Measurements from ENCODE around the gene CTNNA2. TPM values are rescaled to one million over a fixed set of nuclear protein-coding genes. Genes with fewer than 3 reads are reported as not detected.

Gene CTNNA2
- total RNA-seq: under 0.01 TPM in 1 of 2 replicates, not detected in the other

GRCh38 chr2:79512442-79513401 is at the start of gene CTNNA2:
Gene CTNNA2, plus strand, starts transcription at chr2:79513051.

DNA sequence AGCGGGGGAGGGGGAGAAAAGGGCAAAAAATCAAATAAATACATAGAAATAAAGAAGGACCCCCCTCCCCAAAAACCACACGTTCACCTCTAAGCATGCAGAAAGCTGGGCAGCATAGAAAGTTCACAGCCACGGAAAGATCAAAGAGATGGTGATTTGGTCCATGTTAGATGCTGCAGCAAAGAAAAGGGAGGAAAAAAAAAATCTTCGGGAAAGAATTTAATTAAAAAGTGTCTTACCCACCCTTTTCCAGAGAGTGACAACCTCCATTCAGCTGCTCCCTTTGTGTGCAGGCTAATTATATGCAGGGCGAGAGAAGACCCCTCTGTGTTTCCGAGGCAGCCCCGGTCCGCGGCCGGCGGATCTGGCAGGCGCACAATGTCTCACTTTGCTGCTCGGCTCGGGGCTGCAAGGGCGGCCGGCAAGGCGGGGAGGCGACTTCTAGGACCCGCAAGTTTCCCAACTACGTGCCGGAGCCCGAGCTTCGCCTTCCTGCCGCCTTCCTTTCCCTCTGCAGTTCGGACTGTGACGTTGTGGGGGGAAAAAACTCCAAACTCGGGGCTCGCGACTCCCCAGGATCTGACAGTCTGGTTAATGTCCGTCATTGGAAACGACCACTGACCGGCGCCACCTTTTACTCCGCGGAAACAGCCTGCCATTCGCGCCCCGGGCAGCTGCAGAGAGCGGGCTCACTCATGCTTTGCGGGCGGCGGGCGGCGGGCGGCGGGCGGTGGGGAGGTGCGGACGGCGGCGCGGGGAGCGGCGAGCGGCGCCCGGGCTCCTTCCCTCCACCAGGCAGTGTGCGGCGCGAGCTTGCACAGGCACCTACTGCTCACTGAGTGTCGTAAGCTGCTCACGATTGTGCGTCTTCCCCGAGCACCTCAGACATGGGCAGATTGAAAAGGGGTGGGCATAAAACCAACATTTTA is 791.3 kb downstream of the CTNNA2 start, which contains the start of gene LRRTM1:
Gene LRRTM1, minus strand, starts transcription at position 844 of the 929 bp plus-strand sequence. CDS start 933 bp downstream, outside the sequence.

Data from epithelial cell of umbilical artery (primary cell).